HepG2 (cell line): ENCODE data around the gene OSGIN1. TPM values are rescaled to one million over a fixed set of nuclear protein-coding genes. Genes with fewer than 3 reads are reported as not detected.

Experiments used
- AHR ChIP-seq: IDR thresholded peaks from 2 replicates; pipeline ENCODE4 v1.6.1; 2018; ENCODE audit warnings: missing genetic modification reagents, missing compliant biosample characterization
- DRAP1 ChIP-seq: IDR thresholded peaks from 2 replicates; pipeline ENCODE4 v1.6.1; 2016; ENCODE audit warnings: missing genetic modification reagents, missing compliant biosample characterization
- EP300 ChIP-seq, 3 experiments: sonication (generic) in 1 of 3; formaldehyde crosslinking in 1 of 3; IDR thresholded peaks; 2 replicates each; pipeline versions ENCODE4 v1.5.1 to v1.6.1; 2011 to 2020; ENCODE audit warnings: low read depth in 2 of 3, low read length in 2 of 3, borderline replicate concordance in 1 of 3, improper control_type of control experiment in 1 of 3, mild to moderate bottlenecking in 1 of 3, missing genetic modification reagents in 1 of 3, moderate library complexity in 1 of 3
- ERF ChIP-seq: IDR thresholded peaks from 2 replicates; pipeline ENCODE4 v1.6.1; 2018; ENCODE audit warnings: missing biosample characterization, missing genetic modification reagents
- ETV5 ChIP-seq: IDR thresholded peaks from 2 replicates; pipeline ENCODE4 v1.6.1; 2018; ENCODE audit warnings: missing biosample characterization, missing genetic modification reagents, inconsistent platforms, borderline replicate concordance
- HNF4G ChIP-seq, 2 experiments: sonication (generic) in 1 of 2; formaldehyde crosslinking in 1 of 2; IDR thresholded peaks; 2 replicates each; pipeline versions ENCODE4 v1.4.0 to v1.6.1; 2011 to 2020; ENCODE audit warnings: borderline replicate concordance in 2 of 2, low read depth in 2 of 2, mild to moderate bottlenecking in 2 of 2, low read length in 1 of 2, missing genetic modification reagents in 1 of 2, moderate library complexity in 1 of 2
- KDM3A ChIP-seq: IDR thresholded peaks from 2 replicates; pipeline ENCODE4 v1.6.1; 2018; ENCODE audit warnings: low read depth, missing compliant biosample characterization
- KLF11 ChIP-seq: IDR thresholded peaks from 2 replicates; pipeline ENCODE4 v1.6.1; 2016; ENCODE audit warnings: missing compliant biosample characterization
- LCORL ChIP-seq, 2 experiments: fragments of 450-650 bp in 1 of 2; sonication (generic) in 1 of 2; formaldehyde crosslinking in 1 of 2; IDR thresholded peaks; 2 replicates each; pipeline versions ENCODE4 v1.5.0 to v1.6.1; 2017 to 2020; ENCODE audit warnings: antibody characterized with exemption in 1 of 2, missing genetic modification reagents in 1 of 2
- MXI1 ChIP-seq: IDR thresholded peaks from 3 replicates; pipeline ENCODE4 v1.6.1; 2012; ENCODE audit warnings: low read depth, low read length, inconsistent platforms, borderline replicate concordance
- POGZ ChIP-seq: sonication (generic); formaldehyde crosslinking; IDR thresholded peaks from 2 replicates; pipeline ENCODE4 v1.4.0; 2020; ENCODE audit warnings: mild to moderate bottlenecking, missing genetic modification reagents
- SMAD9 ChIP-seq: sonication (generic); formaldehyde crosslinking; IDR thresholded peaks from 2 replicates; pipeline ENCODE4 v1.5.1; 2020; ENCODE audit warnings: mild to moderate bottlenecking, missing genetic modification reagents
- ZGPAT ChIP-seq: IDR thresholded peaks from 2 replicates; pipeline ENCODE4 v1.6.1; 2016; ENCODE audit warnings: mild to moderate bottlenecking
- polyA plus RNA-seq, 8 experiments: library from polyadenylated mRNA; depleted of rRNA in 3 of 8; stranded (reverse) in 7 of 8; unstranded in 1 of 8; fragments of >200 nt; fragmentation: Illumina TruSeq in 4 of 8; extraction: Trizol in 4 of 8; gene quantifications; 2 replicates each; pipeline versions ENCODE4 v1.2.1 to v1.2.3, GENCODE V29; 2011 to 2016; ENCODE audit warnings: low read depth in 4 of 8, missing spikeins in 1 of 8, mixed read lengths in 1 of 8; ENCODE audit not compliant: insufficient read depth in 1 of 8
- total RNA-seq, 5 experiments: library from RNA; depleted of rRNA; stranded (reverse); fragments of >200 nt; fragmentation: Illumina TruSeq; extraction: Trizol; gene quantifications; 2 replicates each; pipeline ENCODE4 v1.2.3, GENCODE V29; 2016; ENCODE audit warnings: low read depth in 1 of 5
- TF ChIP-seq, protein P1 (sequence below): sonication (generic); formaldehyde crosslinking; IDR thresholded peaks from 2 replicates; pipeline ENCODE4 v1.5.1; 2020; ENCODE audit warnings: mild to moderate bottlenecking, moderate library complexity, missing genetic modification reagents
- TF ChIP-seq, protein P2 (sequence below): sonication (generic); formaldehyde crosslinking; IDR thresholded peaks from 2 replicates; pipeline ENCODE4 v1.4.0; 2020; ENCODE audit warnings: missing genetic modification reagents, mild to moderate bottlenecking, borderline replicate concordance

OSGIN1 gene
- total and polyA plus RNA-seq, 2 of the 13 experiments (the other 11 are each of a cell fraction or from before 2014, with no cell fraction given), result 20.5 to 27.1 TPM

GRCh38 chr16:83948914-83949723 lies 3.9 kb upstream of the OSGIN1 start (continued):
- TF ChIP-seq KDM3A (CRISPR knock-in tag) (peak; percentile 24; the same call in 1 of the 2 replicates), LCORL (IDR thresholded peaks at IDR 0.05) (no peak), LCORL (CRISPR knock-in tag; IDR thresholded peaks at IDR 0.05) (peak; percentile 71; the same call in 1 of the 2 replicates), HNF4G (IDR thresholded peaks at IDR 0.05; ENCODE audit: borderline replicate concordance, low read depth, low read length) (peak; percentile 80), HNF4G (CRISPR knock-in tag; IDR thresholded peaks at IDR 0.05; ENCODE audit: borderline replicate concordance, low read depth) (peak; percentile 87; the same call in 1 of the 2 replicates), ERF (CRISPR knock-in tag) (peak; percentile 50; the same call in 1 of the 2 replicates), POGZ (CRISPR knock-in tag) (peak; percentile 70), ZGPAT (CRISPR knock-in tag) (peak; percentile 63), DRAP1 (CRISPR knock-in tag) (peak; percentile 28; the same call in 1 of the 2 replicates), EP300 (IDR thresholded peaks at IDR 0.05; ENCODE audit: low read depth in 2 of 2, low read length in 2 of 2) (peak in 1 of 2 experiments; percentile 87; a peak in 2 of 4 replicates), EP300 (CRISPR knock-in tag; IDR thresholded peaks at IDR 0.05; ENCODE audit: borderline replicate concordance) (peak; percentile 80), SMAD9 (no peak), MXI1 (no peak), KLF11 (no peak), ETV5 (0 out of 2 replicates have a peak, but pooled peaks have one; percentile 23), AHR (CRISPR knock-in tag) (no peak)
- TF ChIP-seq, protein P1, sequence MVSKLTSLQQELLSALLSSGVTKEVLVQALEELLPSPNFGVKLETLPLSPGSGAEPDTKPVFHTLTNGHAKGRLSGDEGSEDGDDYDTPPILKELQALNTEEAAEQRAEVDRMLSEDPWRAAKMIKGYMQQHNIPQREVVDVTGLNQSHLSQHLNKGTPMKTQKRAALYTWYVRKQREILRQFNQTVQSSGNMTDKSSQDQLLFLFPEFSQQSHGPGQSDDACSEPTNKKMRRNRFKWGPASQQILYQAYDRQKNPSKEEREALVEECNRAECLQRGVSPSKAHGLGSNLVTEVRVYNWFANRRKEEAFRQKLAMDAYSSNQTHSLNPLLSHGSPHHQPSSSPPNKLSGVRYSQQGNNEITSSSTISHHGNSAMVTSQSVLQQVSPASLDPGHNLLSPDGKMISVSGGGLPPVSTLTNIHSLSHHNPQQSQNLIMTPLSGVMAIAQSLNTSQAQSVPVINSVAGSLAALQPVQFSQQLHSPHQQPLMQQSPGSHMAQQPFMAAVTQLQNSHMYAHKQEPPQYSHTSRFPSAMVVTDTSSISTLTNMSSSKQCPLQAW (CRISPR knock-in tag), result peak; percentile 84
- TF ChIP-seq, protein P2, sequence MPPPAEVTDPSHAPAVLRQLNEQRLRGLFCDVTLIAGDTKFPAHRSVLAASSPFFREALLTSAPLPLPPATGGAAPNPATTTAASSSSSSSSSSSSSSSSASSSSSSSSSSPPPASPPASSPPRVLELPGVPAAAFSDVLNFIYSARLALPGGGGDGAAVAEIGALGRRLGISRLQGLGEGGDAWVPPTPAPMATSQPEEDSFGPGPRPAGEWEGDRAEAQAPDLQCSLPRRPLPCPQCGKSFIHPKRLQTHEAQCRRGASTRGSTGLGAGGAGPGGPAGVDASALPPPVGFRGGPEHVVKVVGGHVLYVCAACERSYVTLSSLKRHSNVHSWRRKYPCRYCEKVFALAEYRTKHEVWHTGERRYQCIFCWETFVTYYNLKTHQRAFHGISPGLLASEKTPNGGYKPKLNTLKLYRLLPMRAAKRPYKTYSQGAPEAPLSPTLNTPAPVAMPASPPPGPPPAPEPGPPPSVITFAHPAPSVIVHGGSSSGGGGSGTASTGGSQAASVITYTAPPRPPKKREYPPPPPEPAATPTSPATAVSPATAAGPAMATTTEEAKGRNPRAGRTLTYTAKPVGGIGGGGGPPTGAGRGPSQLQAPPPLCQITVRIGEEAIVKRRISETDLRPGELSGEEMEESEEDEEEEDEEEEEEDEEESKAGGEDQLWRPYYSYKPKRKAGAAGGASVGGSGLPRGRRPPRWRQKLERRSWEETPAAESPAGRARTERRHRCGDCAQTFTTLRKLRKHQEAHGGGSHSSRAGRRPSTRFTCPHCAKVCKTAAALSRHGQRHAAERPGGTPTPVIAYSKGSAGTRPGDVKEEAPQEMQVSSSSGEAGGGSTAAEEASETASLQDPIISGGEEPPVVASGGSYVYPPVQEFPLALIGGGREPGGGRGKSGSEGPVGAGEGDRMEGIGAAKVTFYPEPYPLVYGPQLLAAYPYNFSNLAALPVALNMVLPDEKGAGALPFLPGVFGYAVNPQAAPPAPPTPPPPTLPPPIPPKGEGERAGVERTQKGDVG (CRISPR knock-in tag), result 0 out of 2 replicates have a peak, but pooled peaks have one; percentile 64
